ENCODE results near the gene CNPY1. TPM values are rescaled to one million over a fixed set of nuclear protein-coding genes. Genes with fewer than 3 reads are reported as not detected.

Gene CNPY1
- total RNA-seq, 2 donors from 2014 or later, result 0.33 TPM; not detected in 1

DNA sequence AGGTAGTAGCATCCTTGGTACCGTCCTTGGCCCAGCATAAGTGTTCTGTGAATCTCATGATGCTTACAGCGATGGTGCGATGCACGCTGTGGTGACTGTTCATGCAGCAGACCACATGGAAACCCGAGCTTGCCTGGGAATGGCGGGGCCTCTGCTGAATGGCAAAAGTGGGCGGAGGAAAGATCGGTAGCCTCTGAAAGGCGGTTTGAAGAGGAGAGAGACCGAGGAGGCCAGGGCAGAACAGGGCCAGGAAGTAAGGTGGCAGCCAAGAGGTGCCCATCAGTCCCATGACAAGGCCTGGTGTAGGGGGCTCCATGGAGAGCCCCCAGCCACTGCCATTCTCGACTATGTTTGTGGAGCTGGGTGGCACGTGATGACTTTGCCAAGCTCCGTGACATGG, 33.2 kb upstream of the CNPY1 start:
- H3K27me3 Mint-ChIP-seq (ENCODE audit: insufficient read depth), result peaks cover 13% of the 10 kb centered on the region

DNA sequence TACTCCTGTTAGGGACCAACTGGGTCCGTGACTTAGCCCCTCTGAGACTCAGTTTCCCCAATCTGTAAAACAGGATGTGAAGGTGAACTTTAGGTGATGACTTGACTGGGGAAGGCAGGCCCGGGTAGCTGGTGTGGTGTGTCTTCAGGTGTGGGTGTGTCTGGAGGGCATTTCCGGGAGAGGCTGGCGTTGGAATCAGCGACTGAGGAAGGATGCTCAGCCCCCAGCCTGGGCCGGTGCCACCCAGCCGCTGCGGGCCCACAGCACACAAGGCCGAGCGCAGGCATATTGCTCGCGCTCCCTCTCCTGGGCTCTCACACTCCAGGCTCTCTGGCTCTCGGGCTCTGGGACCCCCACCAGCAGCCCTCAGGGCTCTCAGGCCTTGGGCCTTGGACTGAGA, 31.7 kb upstream of the CNPY1 start:
- WGBS, 2 experiments (ENCODE audit: insufficient coverage in 1 of 2, insufficient read length in 1 of 2), result 85 to 94% methylated on average over 8 to 13 of the region's 13 CpGs

More for the DNA sequence above, 33.2 kb upstream of the CNPY1 start:
- Histone ChIP-seq H3K4me3 (ENCODE audit: low read length) (no peak overlapping the region), H3K9me3 (ENCODE audit: control insufficient read depth, low read length) (no peaks in the 10 kb centered on the region), H3K9ac (ENCODE audit: extremely low read depth, low read length, poor library complexity, severe bottlenecking) (no peak overlapping the region), H3K27me3 (ENCODE audit: control insufficient read depth, insufficient read depth, low read length, poor library complexity, severe bottlenecking) (peaks cover under 1% of the 10 kb centered on the region), H3K36me3 (ENCODE audit: control insufficient read depth, insufficient read depth, low read length) (no peaks in the 10 kb centered on the region), H3K27ac (ENCODE audit: low read depth, low read length) (no peak overlapping the region), H3K4me1 (ENCODE audit: control insufficient read depth, insufficient read depth, low read length) (no peaks in the 10 kb centered on the region)
- Mint-ChIP-seq H3K4me3 (no peak overlapping the region), H3K4me1 (peaks cover 3% of the 10 kb centered on the region), H3K36me3 (ENCODE audit: low read depth) (no peaks in the 10 kb centered on the region), H3K9me3 (no peaks in the 10 kb centered on the region), H3K27ac (no peak overlapping the region)
- TF ChIP-seq, protein P1, sequence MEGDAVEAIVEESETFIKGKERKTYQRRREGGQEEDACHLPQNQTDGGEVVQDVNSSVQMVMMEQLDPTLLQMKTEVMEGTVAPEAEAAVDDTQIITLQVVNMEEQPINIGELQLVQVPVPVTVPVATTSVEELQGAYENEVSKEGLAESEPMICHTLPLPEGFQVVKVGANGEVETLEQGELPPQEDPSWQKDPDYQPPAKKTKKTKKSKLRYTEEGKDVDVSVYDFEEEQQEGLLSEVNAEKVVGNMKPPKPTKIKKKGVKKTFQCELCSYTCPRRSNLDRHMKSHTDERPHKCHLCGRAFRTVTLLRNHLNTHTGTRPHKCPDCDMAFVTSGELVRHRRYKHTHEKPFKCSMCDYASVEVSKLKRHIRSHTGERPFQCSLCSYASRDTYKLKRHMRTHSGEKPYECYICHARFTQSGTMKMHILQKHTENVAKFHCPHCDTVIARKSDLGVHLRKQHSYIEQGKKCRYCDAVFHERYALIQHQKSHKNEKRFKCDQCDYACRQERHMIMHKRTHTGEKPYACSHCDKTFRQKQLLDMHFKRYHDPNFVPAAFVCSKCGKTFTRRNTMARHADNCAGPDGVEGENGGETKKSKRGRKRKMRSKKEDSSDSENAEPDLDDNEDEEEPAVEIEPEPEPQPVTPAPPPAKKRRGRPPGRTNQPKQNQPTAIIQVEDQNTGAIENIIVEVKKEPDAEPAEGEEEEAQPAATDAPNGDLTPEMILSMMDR (conservative IDR thresholded peaks at IDR 0.05), result no peak
- WGBS, 2 experiments (ENCODE audit: insufficient coverage in 1 of 2, insufficient read length in 1 of 2), result 89 to 93% methylated on average over 9 to 13 of the region's 13 CpGs
- DNase-seq, result no peak

DNA sequence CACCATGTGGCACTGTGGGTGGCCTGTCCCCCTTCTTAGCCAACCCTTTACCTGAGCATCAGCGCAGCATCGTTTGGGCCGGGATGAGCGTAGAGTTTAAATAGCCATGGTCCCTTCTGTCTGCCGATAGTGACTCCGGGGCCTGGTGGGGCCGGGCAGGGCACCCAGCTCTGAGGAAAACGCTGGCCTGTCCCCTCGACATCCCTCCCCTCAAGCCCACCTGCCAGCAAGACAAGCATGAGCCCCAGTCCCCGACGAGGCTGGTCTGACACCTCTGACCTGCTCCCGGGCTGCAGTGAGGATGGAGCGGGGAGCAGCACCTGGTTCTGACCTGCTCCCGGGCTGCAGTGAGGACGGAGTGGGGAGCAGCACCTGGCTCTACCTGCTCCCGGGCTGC, 31.1 kb upstream of the CNPY1 start:
- H3K27me3 ChIP-seq (ENCODE audit: control insufficient read depth, insufficient read depth, low read length, poor library complexity, severe bottlenecking), result no peaks in the 10 kb centered on the region
- Mint-ChIP-seq H3K9me3 (no peaks in the 10 kb centered on the region), H3K4me1 (peaks cover 3% of the 10 kb centered on the region), H3K27me3 (ENCODE audit: insufficient read depth) (peaks cover 9% of the 10 kb centered on the region), H3K27ac (no peak overlapping the region), H3K4me3 (no peak overlapping the region), H3K36me3 (ENCODE audit: low read depth) (no peaks in the 10 kb centered on the region)
- H3K4me1 ChIP-seq (ENCODE audit: control insufficient read depth, insufficient read depth, low read length), result no peaks in the 10 kb centered on the region
- 85 to 87% methylated on average over 13 to 16 of the region's 16 CpGs for WGBS, 2 experiments (ENCODE audit: insufficient coverage in 1 of 2, insufficient read length in 1 of 2)
- DNase-seq, result no peak
- TF ChIP-seq, protein P1 (conservative IDR thresholded peaks at IDR 0.05), result no peak
- H3K9me3 ChIP-seq (ENCODE audit: control insufficient read depth, low read length), result no peaks in the 10 kb centered on the region
- H3K27ac ChIP-seq (ENCODE audit: low read depth, low read length), result no peak overlapping the region
- H3K4me3 ChIP-seq (ENCODE audit: low read length), result no peak overlapping the region
- H3K36me3 ChIP-seq (ENCODE audit: control insufficient read depth, insufficient read depth, low read length), result no peaks in the 10 kb centered on the region
- H3K9ac ChIP-seq (ENCODE audit: extremely low read depth, low read length, poor library complexity, severe bottlenecking), result no peak overlapping the region

More for the DNA sequence above, 31.7 kb upstream of the CNPY1 start:
- Mint-ChIP-seq H3K27me3 (ENCODE audit: insufficient read depth) (peaks cover 5% of the 10 kb centered on the region), H3K4me1 (peaks cover 3% of the 10 kb centered on the region), H3K9me3 (no peaks in the 10 kb centered on the region), H3K4me3 (no peak overlapping the region), H3K36me3 (ENCODE audit: low read depth) (no peaks in the 10 kb centered on the region), H3K27ac (no peak overlapping the region)
- TF ChIP-seq, protein P1 (conservative IDR thresholded peaks at IDR 0.05), result no peak
- DNase-seq, result no peak
- H3K36me3 ChIP-seq (ENCODE audit: control insufficient read depth, insufficient read depth, low read length), result no peaks in the 10 kb centered on the region
- H3K27me3 ChIP-seq (ENCODE audit: control insufficient read depth, insufficient read depth, low read length, poor library complexity, severe bottlenecking), result no peaks in the 10 kb centered on the region
- H3K4me1 ChIP-seq (ENCODE audit: control insufficient read depth, insufficient read depth, low read length), result no peaks in the 10 kb centered on the region
- no peak overlapping the region for H3K27ac ChIP-seq (ENCODE audit: low read depth, low read length)
- H3K4me3 ChIP-seq (ENCODE audit: low read length), result no peak overlapping the region
- H3K9ac ChIP-seq (ENCODE audit: extremely low read depth, low read length, poor library complexity, severe bottlenecking), result no peak overlapping the region
- no peaks in the 10 kb centered on the region for H3K9me3 ChIP-seq (ENCODE audit: control insufficient read depth, low read length)
